Nephron (organoid): ENCODE data around the gene PARP9.

ENCODE experiments used
- H3K27ac Mint-ChIP-seq, 3 experiments: 2 replicates each; pipeline ENCODE4 v1.8.0; 2020; ENCODE audit warnings: mixed read lengths in 3 of 3, mild to moderate bottlenecking in 2 of 3, moderate library complexity in 1 of 3
- H3K27me3 Mint-ChIP-seq: 2 replicates; pipeline ENCODE4 v1.8.0; 2021; ENCODE audit warnings: low read depth, mild to moderate bottlenecking, moderate library complexity, mixed read lengths
- H3K36me3 Mint-ChIP-seq: 2 replicates; pipeline ENCODE4 v1.8.0; 2020; ENCODE audit warnings: low read depth, mixed read lengths
- H3K4me1 Mint-ChIP-seq: 2 replicates; pipeline ENCODE4 v1.8.0; 2020; ENCODE audit warnings: mixed read lengths
- H3K4me3 Mint-ChIP-seq, 3 experiments: 2 replicates each; pipeline ENCODE4 v1.8.0; 2020; ENCODE audit warnings: mild to moderate bottlenecking in 3 of 3, mixed read lengths in 3 of 3, moderate library complexity in 2 of 3
- H3K9me3 Mint-ChIP-seq: 2 replicates; pipeline ENCODE4 v1.8.0; 2020; ENCODE audit warnings: mixed read lengths
- TF ChIP-seq, protein P1 (sequence below), 3 experiments: fragments of 200-600 bp; sonication (generic); IDR thresholded peaks; one replicate each; pipeline ENCODE4 v1.5.0; 2021; ENCODE audit warnings: antibody characterized with exemption in 3 of 3; ENCODE audit not compliant: unreplicated experiment in 3 of 3

PARP9 gene

DNA sequence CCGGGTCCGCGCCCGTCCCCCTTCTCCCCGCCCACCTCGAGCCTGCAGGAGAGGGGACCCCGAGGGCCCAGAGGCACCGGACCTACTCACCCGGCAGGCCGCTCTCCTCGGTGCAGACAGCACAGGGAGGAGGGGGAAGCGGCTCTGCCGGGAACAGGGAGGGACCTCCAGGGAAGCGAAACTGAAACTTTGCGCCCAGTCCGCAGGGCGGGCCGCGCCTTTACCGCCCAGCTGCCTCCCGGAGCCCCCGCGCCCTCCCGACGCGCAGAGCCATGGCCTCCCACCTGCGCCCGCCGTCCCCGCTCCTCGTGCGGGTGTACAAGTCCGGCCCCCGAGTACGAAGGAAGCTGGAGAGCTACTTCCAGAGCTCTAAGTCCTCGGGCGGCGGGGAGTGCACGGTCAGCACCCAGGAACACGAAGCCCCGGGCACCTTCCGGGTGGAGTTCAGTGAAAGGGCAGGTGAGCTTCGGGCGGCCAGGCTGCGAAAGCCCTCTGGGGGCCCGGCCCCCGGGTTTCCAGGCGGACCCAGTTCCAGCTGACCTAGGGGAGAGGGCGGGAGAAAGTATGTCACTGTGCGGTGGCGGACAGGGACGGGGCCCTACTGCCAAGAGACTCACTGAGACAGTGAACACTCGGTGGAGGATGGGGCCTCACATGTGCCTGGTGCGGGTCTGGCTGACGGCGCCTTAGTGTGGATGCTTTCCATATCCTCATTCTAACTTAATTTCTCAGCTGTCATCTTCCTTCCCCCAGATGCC lies at the start of gene PARP9, which contains the start of gene DTX3L:
TSS of gene PARP9 (minus strand) at position 146 of the 758 bp plus-strand sequence. CDS start 4,680 bp downstream, outside the sequence.
TSS of gene DTX3L (plus strand) at position 184 of the 758 bp plus-strand sequence. CDS start at position 273, 89 bp downstream.
- Mint-ChIP-seq H3K36me3 (peaks cover 3% of the 10 kb centered on the region), H3K4me1 (peaks cover 32% of the 10 kb centered on the region), H3K4me3 (peak within 1 kb of the TSS; percentile 82 to 84 (median 83)), H3K27ac (peak within 1 kb of the TSS; percentile 87 to 95 (median 88)), H3K9me3 (no peaks in the 10 kb centered on the region), H3K27me3 (no peaks in the 10 kb centered on the region)
- TF ChIP-seq, protein P1, sequence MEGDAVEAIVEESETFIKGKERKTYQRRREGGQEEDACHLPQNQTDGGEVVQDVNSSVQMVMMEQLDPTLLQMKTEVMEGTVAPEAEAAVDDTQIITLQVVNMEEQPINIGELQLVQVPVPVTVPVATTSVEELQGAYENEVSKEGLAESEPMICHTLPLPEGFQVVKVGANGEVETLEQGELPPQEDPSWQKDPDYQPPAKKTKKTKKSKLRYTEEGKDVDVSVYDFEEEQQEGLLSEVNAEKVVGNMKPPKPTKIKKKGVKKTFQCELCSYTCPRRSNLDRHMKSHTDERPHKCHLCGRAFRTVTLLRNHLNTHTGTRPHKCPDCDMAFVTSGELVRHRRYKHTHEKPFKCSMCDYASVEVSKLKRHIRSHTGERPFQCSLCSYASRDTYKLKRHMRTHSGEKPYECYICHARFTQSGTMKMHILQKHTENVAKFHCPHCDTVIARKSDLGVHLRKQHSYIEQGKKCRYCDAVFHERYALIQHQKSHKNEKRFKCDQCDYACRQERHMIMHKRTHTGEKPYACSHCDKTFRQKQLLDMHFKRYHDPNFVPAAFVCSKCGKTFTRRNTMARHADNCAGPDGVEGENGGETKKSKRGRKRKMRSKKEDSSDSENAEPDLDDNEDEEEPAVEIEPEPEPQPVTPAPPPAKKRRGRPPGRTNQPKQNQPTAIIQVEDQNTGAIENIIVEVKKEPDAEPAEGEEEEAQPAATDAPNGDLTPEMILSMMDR (IDR thresholded peaks at IDR 0.05; ENCODE audit: unreplicated experiment in 3 of 3): no peak

DNA sequence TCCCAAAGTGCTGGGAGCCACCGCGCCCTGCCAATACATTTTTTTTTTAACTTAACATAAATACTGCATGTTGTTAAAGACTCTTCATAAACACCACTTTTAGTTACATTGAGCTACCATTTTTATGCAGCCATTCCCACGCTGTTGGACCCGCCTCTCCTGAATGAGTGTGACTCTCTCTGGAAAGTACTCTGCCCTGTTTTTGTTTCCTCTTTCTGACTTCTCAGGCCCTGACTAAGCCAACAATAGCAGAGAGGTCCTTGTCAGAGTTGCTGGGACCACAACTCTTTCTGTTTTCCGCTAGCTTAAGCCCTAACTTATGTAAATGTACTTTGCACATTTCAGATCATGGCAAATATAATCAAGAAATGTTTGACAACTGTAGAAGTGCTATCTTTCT lies 48.6 kb upstream of the PARP9 start:
- Mint-ChIP-seq H3K4me1 (no peaks in the 10 kb centered on the region), H3K36me3 (no peaks in the 10 kb centered on the region), H3K27ac (no peak overlapping the region), H3K27me3 (peaks cover 5% of the 10 kb centered on the region), H3K4me3 (no peak overlapping the region), H3K9me3 (no peaks in the 10 kb centered on the region)
- TF ChIP-seq, protein P1 (IDR thresholded peaks at IDR 0.05; ENCODE audit: unreplicated experiment in 3 of 3): no peak

DNA sequence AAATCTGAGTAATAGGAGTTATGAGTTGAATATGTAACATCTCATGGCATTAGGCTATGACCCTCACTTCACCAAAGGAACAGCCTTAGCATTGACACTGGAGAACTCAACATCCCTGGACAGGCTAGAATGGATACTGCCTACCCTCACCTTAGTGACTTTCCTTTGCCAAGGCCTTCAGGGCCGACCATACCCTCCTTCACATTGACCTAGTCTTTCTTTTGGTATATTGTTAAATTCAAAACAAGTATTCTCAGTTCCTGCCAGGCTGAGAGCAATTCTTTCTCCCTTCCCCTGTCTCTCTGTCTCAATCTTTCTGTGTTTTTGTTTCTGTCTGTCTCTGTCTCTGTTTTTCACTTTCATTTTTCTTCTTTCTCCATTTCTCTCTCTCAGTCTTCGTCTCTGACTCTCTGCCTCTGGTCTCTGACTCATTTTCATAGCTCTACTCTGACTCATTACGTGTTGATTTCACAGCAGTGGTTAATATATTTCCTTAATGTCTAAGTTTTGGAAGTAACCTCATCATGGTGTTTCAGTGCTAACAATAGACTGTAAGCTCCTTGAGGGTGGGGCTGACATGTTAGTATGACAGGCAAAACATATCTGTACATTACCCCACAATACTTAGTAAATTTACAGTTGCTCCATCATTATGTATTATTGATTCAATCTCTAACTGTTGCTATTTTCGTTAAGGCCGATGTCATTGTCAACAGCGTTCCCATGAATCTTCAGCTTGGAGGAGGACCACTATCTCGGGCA lies 45.9 kb upstream of the PARP9 start:
- no peaks in the 10 kb centered on the region for H3K27me3 Mint-ChIP-seq
- TF ChIP-seq, protein P1 (IDR thresholded peaks at IDR 0.05; ENCODE audit: unreplicated experiment in 3 of 3): no peak
- H3K4me3 Mint-ChIP-seq: no peak overlapping the region
- no peak overlapping the region for H3K27ac Mint-ChIP-seq
- H3K36me3 Mint-ChIP-seq: no peaks in the 10 kb centered on the region
- no peaks in the 10 kb centered on the region for H3K4me1 Mint-ChIP-seq
- no peaks in the 10 kb centered on the region for H3K9me3 Mint-ChIP-seq

DNA sequence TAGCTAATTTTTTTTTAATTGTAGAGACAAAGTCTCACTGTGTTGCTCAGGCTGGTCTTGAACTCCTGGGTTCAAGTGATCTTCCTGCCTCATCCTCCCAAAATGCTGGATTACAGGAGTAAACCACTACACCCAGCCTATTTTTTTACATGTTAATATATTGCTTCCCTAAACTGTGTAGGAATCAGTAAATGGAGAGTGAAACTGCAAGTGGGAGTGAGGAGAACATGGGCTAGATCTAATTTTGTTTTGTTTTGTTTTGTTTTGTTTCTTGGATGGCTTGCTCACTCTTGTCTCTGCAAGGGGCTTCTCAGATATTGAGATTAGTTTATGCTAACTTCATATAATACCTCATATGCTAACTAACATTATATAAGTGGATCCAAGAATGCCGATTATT lies 44.8 kb upstream of the PARP9 start:
- TF ChIP-seq, protein P1 (IDR thresholded peaks at IDR 0.05; ENCODE audit: unreplicated experiment in 3 of 3): no peak
- H3K27me3 Mint-ChIP-seq: no peaks in the 10 kb centered on the region
- no peak overlapping the region for H3K27ac Mint-ChIP-seq
- H3K36me3 Mint-ChIP-seq: no peaks in the 10 kb centered on the region
- H3K9me3 Mint-ChIP-seq: no peaks in the 10 kb centered on the region
- no peaks in the 10 kb centered on the region for H3K4me1 Mint-ChIP-seq
- H3K4me3 Mint-ChIP-seq: no peak overlapping the region

DNA sequence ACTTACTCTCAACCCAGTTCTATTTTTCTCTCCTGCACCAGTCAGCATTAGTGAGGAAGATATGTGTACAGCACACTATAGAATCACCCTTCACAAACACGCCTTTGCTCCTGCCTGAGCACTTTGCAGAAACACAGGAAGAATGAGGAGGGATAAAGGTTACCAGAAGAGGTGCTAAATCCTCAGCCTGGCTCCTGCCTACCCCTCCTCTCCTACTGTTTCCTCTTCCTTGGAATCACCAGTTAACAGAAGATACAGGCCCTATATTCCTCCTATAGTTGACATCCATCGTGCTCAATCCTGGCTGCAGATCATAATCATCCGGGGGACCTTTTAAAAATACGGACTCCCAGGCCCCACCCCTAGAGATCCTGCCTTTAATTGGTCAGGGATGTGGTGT lies 42.2 kb upstream of the PARP9 start:
- TF ChIP-seq, protein P1 (IDR thresholded peaks at IDR 0.05; ENCODE audit: unreplicated experiment in 3 of 3): no peak
- Mint-ChIP-seq H3K36me3 (no peaks in the 10 kb centered on the region), H3K9me3 (no peaks in the 10 kb centered on the region), H3K4me1 (no peaks in the 10 kb centered on the region), H3K27ac (no peak overlapping the region), H3K4me3 (no peak overlapping the region), H3K27me3 (peaks cover 3% of the 10 kb centered on the region)
